ENCODE data around the gene OTC. TPM values are rescaled to one million over a fixed set of nuclear protein-coding genes. Genes with fewer than 3 reads are reported as not detected.

The OTC gene
- total and polyA plus RNA-seq, 4 donors = 0.40 to 1.7 (median 1.0) TPM

- H3K27me3 ChIP-seq (ENCODE audit: control insufficient read depth in 3 of 3, insufficient read depth in 3 of 3, low read length in 2 of 3) = peaks cover 0 to 17% (median 14%) of the 10 kb centered on the region in 3 donors
- ATAC-seq (ENCODE audit: insufficient read depth, low FRiP score) = no peak
Measured at GRCh38 chrX:38374431-38374830, 22.0 kb downstream of the OTC start.

GRCh38 chrX:38375891-38376290 is 23.5 kb downstream of the OTC start:
- H3K9me3 ChIP-seq (ENCODE audit: control insufficient read depth in 4 of 4, insufficient read depth in 3 of 4, low read length in 3 of 4) = peaks cover 0 to 3% (median 0%) of the 10 kb centered on the region in 4 donors
- H3K36me3 ChIP-seq (ENCODE audit: control insufficient read depth in 4 of 4, insufficient read depth in 4 of 4, low read length in 4 of 4) = no peaks in the 10 kb centered on the region
- WGBS, 2 donors = 11 to 29% methylated on average over 1 of the region's 1 CpG
- TF ChIP-seq CTCF (IDR thresholded peaks at IDR 0.05; ENCODE audit: control extremely low read depth, extremely low read depth) = no peak
- no peak for ATAC-seq (ENCODE audit: insufficient read depth, low FRiP score)
- peak in 1 of 3 donors; percentile 13 for DNase-seq
- H3K9ac ChIP-seq (ENCODE audit: insufficient read depth in 1 of 2, low read length in 2 of 2) = no peak overlapping the region
- no peaks in the 10 kb centered on the region for H3K4me1 ChIP-seq (ENCODE audit: control insufficient read depth in 5 of 5, insufficient read depth in 5 of 5, low read length in 5 of 5)
- no peak overlapping the region for H3K27ac ChIP-seq (ENCODE audit: low read depth in 1 of 2, low read length in 1 of 2)
- peaks cover 0 to 17% (median 14%) of the 10 kb centered on the region in 3 donors for H3K27me3 ChIP-seq (ENCODE audit: control insufficient read depth in 3 of 3, insufficient read depth in 3 of 3, low read length in 2 of 3)
- H3K4me3 ChIP-seq = no peak overlapping the region

More at GRCh38 chrX:38374431-38374830, 22.0 kb downstream of the OTC start:
- no peak for TF ChIP-seq CTCF (IDR thresholded peaks at IDR 0.05; ENCODE audit: control extremely low read depth, extremely low read depth)
- no peak for DNase-seq
- Histone ChIP-seq H3K9ac (ENCODE audit: insufficient read depth in 1 of 2, low read length in 2 of 2) (no peak overlapping the region), H3K4me1 (ENCODE audit: control insufficient read depth in 5 of 5, insufficient read depth in 5 of 5, low read length in 5 of 5) (no peaks in the 10 kb centered on the region), H3K36me3 (ENCODE audit: control insufficient read depth in 4 of 4, insufficient read depth in 4 of 4, low read length in 4 of 4) (no peaks in the 10 kb centered on the region), H3K27ac (ENCODE audit: low read depth in 1 of 2, low read length in 1 of 2) (no peak overlapping the region), H3K9me3 (ENCODE audit: control insufficient read depth in 4 of 4, insufficient read depth in 3 of 4, low read length in 3 of 4) (peaks cover 0 to 3% (median 0%) of the 10 kb centered on the region in 4 donors), H3K4me3 (no peak overlapping the region)
- 75 to 91% methylated on average over 3 of the region's 3 CpGs for WGBS, 2 donors

GRCh38 chrX:38376747-38377146 is 24.3 kb downstream of the OTC start:
- H3K4me1 ChIP-seq (ENCODE audit: control insufficient read depth in 5 of 5, insufficient read depth in 5 of 5, low read length in 5 of 5) = no peaks in the 10 kb centered on the region
- 54 to 95% methylated on average over 1 of the region's 1 CpG for WGBS, 2 donors
- H3K27me3 ChIP-seq (ENCODE audit: control insufficient read depth in 3 of 3, insufficient read depth in 3 of 3, low read length in 2 of 3) = peaks cover 0 to 17% (median 8%) of the 10 kb centered on the region in 3 donors
- no peak for TF ChIP-seq CTCF (IDR thresholded peaks at IDR 0.05; ENCODE audit: control extremely low read depth, extremely low read depth)
- ATAC-seq (ENCODE audit: insufficient read depth, low FRiP score) (no peak), DNase-seq (no peak)
- H3K9me3 ChIP-seq (ENCODE audit: control insufficient read depth in 4 of 4, insufficient read depth in 3 of 4, low read length in 3 of 4) = peaks cover 0 to 3% (median 0%) of the 10 kb centered on the region in 4 donors
- no peak overlapping the region for H3K9ac ChIP-seq (ENCODE audit: insufficient read depth in 1 of 2, low read length in 2 of 2)
- no peak overlapping the region for H3K4me3 ChIP-seq
- H3K36me3 ChIP-seq (ENCODE audit: control insufficient read depth in 4 of 4, insufficient read depth in 4 of 4, low read length in 4 of 4) = no peaks in the 10 kb centered on the region
- no peak overlapping the region for H3K27ac ChIP-seq (ENCODE audit: low read depth in 1 of 2, low read length in 1 of 2)

- no peaks in the 10 kb centered on the region for H3K4me1 ChIP-seq (ENCODE audit: control insufficient read depth in 5 of 5, insufficient read depth in 5 of 5, low read length in 5 of 5)
- 94 to 95% methylated on average over 1 of the region's 1 CpG for WGBS, 2 donors
- no peak overlapping the region for H3K27ac ChIP-seq (ENCODE audit: low read depth in 1 of 2, low read length in 1 of 2)
- peaks cover 0 to 14% (median 11%) of the 10 kb centered on the region in 3 donors for H3K27me3 ChIP-seq (ENCODE audit: control insufficient read depth in 3 of 3, insufficient read depth in 3 of 3, low read length in 2 of 3)
- DNase-seq (no peak), ATAC-seq (ENCODE audit: insufficient read depth, low FRiP score) (no peak)
- peaks cover 0 to 3% (median 0%) of the 10 kb centered on the region in 4 donors for H3K9me3 ChIP-seq (ENCODE audit: control insufficient read depth in 4 of 4, insufficient read depth in 3 of 4, low read length in 3 of 4)
- no peak for TF ChIP-seq CTCF (IDR thresholded peaks at IDR 0.05; ENCODE audit: control extremely low read depth, extremely low read depth)
- no peak overlapping the region for H3K4me3 ChIP-seq
- no peaks in the 10 kb centered on the region for H3K36me3 ChIP-seq (ENCODE audit: control insufficient read depth in 4 of 4, insufficient read depth in 4 of 4, low read length in 4 of 4)
- no peak overlapping the region for H3K9ac ChIP-seq (ENCODE audit: insufficient read depth in 1 of 2, low read length in 2 of 2)
Measured at GRCh38 chrX:38379088-38379487, 26.7 kb downstream of the OTC start.

All from lung (tissue), 12 donors.